Measurements from ENCODE around the gene TMEM219.

DNA sequence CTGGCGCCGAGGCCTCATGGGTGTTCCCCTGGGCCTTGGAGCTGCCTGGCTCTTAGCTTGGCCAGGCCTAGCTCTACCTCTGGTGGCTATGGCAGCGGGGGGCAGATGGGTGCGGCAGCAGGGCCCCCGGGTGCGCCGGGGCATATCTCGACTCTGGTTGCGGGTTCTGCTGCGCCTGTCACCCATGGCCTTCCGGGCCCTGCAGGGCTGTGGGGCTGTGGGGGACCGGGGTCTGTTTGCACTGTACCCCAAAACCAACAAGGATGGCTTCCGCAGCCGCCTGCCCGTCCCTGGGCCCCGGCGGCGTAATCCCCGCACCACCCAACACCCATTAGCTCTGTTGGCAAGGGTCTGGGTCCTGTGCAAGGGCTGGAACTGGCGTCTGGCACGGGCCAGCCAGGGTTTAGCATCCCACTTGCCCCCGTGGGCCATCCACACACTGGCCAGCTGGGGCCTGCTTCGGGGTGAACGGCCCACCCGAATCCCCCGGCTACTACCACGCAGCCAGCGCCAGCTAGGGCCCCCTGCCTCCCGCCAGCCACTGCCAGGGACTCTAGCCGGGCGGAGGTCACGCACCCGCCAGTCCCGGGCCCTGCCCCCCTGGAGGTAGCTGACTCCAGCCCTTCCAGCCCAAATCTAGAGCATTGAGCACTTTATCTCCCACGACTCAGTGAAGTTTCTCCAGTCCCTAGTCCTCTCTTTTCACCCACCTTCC lies 25.6 kb downstream of the TMEM219 start:
- TF ChIP-seq CTCF (IDR thresholded peaks at IDR 0.05) (no peak), EP300 (IDR thresholded peaks at IDR 0.05; ENCODE audit: low read depth) (no peak), POLR2A (IDR thresholded peaks at IDR 0.05) (no peak)

Measured in transverse colon (tissue), 3 donors.